ENCODE results near the gene HSPA1B.
"Not testable (repeated sequence)": the region's sequence is repeated elsewhere in the genome, so short reads cannot be mapped to it uniquely, and the experiment has no call there.

- TF ChIP-seq CTCF (conservative IDR thresholded peaks at IDR 0.05 in 1 of 2, IDR thresholded peaks at IDR 0.05 in 1 of 2; ENCODE audit: low read depth in 1 of 2, low read length in 2 of 2); EZH2 (IDR thresholded peaks at IDR 0.05; ENCODE audit: low read length, missing control alignments): not testable (repeated sequence)
Observed at GRCh38 chr6:31817133-31817928, 10.2 kb upstream of the HSPA1B start.

All from fibroblast of lung (primary cell).